HG02623 (cell line): ENCODE measurements around the gene RBPMS2.

Source experiments
- ATAC-seq: cut with Tn5 transposase; IDR thresholded peaks from one replicate; pipeline ENCODE4 v1.9.1; 2021; ENCODE audit warnings: moderate library complexity; ENCODE audit not compliant: unreplicated experiment

RBPMS2 gene

GRCh38 chr15:64791401-64791800 lies 16.0 kb upstream of the RBPMS2 start:
- ATAC-seq = no peak

- ATAC-seq = no peak
These were observed 8.4 kb upstream of the RBPMS2 start for GRCh38 chr15:64783796-64784195.

DNA sequence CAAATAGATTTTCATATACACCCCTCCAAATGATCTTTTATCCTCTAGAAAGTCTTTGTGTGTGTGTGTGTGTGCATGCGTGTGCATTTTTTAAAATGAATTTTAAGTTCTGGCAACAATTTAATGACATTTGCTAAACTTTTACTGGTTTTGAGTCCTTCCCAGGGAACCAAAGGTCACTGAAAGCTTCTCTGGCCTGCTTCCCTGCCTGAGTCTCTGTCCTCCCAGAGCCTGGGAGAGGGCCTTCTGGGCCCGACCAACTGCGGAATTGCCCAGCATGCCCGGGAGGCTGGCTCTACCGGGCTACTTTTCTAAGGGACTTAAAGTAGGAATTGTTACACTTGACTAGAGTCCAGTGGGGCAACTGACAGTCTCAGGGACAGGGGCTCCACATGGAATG lies 7.4 kb upstream of the RBPMS2 start:
- ATAC-seq = no peak

DNA sequence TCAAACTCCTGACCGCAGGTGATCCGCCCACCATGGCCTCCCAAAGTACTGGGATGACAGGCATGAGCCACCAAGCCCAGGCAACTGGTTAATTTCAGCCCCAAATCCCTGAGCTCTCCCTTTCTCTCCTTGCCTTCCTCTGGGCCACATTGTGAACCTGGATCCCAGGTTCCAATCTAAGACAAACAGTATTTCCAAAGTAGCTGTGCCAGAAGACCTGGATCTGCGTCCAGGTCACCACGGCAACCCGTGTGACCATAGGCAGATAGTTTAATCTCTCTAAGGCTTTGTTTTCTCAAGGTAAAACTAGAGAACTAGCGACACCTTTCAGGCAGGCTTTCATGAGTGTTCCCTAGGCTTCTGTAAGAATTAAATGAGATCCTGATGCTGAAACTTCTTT lies 5.9 kb upstream of the RBPMS2 start:
- ATAC-seq = no peak

DNA sequence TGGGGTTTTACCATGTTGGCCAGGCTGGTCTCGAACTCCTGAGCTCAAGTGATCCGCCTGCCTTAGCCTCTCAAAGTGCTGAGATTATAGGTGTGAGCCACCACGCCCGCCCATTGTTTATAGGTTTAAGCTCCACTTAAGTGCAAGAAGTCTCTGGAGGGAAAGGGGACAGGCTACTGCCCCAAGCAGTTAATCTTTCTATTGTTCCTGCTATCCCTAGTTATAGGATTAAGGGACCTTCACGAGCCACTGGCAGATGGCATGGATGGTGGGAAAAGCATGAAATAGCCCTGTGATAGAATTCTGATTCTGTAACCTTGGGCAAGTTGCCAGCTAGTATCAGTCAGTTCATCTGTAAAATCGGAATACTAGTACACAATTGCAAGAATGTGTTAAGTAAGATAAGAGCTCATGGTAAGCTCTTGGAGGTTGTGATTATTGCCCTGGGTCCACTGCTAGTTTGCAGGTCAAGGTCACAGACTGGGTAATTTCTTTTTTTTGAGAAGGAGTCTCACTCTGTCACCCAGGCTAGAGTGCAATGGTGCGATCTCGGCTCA lies 5.3 kb upstream of the RBPMS2 start:
- no peak for ATAC-seq

- no peak for ATAC-seq
These were observed 4.2 kb upstream of the RBPMS2 start for GRCh38 chr15:64779630-64780029.

GRCh38 chr15:64779024-64779423 lies 3.6 kb upstream of the RBPMS2 start:
- ATAC-seq = no peak

GRCh38 chr15:64776402-64776786 lies 1.0 kb upstream of the RBPMS2 start:
- ATAC-seq = no peak

DNA sequence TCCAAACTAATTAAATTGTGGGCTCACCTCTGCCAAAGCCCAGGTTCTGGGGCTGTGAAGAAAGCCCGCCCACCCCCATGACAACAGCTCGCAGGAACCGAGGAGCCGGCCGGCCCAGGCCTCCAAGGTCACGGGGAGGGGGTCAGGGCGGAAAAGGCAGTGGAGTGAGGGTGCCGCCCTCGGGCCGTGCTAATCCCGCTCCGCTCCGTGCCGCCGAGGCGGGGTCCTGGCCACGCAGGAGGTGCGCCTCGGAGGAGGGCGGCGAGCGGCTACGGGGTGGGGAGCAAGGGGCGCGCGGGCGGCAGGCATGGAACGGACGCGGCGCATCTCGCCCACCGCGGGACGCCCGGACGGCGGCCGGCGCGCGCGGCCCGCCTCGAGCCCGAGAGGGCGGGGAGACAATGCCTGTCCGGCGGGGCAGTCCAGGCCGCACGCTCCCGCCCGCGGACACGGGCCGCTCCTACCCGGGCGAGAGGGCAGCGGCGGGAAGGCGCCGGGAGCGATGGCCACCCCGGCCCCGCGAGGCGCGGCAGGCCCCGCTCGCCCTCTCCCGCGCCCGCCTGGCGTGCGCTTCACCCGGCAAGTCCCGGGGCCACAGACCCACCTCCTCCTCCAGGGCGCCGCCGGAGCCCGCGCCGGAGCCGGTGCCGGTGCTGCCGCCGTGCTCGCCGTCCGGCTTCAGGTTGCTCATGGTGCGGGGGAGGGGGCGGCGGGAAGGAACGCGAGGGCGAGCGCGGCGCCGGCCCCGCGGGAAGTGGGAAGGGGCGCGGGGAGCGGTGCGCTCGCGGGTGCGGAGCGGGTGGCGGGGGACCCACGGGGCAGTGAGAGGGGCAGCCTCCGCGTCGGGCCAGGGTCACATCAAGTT lies 528 bp downstream of the RBPMS2 start:
- ATAC-seq = no peak

- ATAC-seq = no peak
These were observed 1.3 kb downstream of the RBPMS2 start for GRCh38 chr15:64774037-64774628.

DNA sequence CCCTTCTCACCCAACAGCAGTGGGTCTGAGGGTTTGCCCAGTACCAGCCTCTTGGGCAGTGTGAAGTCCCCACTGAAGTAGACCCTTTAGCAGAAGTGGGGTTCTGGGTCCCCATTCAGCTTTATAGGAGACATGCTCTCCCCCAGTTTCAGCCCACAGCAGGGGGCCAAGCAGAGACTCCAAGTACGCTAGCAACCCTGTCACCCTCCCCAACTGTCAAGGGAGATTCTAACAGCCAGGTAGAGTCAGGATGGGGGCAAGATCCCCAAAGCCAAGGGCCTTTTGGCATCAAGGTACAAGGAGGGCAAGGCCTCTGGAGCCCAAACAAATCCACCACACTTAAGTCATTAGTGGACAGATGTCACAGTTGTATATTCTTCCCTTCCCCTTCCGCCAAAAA lies 1.8 kb downstream of the RBPMS2 start:
- ATAC-seq = no peak

DNA sequence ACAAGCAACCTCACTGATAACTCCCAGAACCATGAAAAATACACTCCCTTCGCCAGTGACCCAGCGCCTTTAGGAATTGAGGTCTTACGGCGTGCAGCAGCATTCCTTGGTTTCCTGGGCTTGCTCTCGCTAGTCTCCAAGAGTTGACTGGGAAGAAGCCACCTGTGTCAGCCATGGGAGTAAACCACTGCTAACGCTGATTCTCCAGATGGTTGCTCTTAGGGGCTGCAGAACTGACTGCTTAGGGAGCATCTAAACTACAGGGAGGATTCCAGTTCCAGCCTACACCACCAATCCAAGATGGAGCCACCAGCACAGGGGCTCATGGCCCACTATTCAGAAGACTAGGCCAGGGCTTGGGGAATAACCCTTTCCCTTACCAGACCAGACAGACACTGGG lies 2.4 kb downstream of the RBPMS2 start:
- no peak for ATAC-seq

DNA sequence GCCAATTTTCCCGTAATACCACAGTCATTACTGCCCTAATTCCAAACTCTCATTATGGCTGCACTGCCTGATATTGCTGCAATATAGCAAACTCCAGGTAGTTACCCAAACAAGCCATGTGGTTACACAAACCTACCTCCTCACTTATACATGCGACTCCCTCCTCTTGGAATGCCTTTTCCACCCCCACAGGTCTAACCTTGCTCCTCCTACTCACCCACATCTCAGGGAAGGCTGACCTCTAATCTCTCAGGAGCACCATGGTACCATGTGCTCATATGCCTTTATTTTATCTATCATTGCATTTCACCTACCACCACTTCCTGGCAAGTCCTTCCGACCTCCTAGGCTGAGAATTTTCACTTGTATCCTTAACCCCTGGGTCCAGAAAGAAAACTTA lies 2.9 kb downstream of the RBPMS2 start:
- no peak for ATAC-seq

- ATAC-seq = no peak
These were observed 4.8 kb downstream of the RBPMS2 start for GRCh38 chr15:64770626-64771025.

DNA sequence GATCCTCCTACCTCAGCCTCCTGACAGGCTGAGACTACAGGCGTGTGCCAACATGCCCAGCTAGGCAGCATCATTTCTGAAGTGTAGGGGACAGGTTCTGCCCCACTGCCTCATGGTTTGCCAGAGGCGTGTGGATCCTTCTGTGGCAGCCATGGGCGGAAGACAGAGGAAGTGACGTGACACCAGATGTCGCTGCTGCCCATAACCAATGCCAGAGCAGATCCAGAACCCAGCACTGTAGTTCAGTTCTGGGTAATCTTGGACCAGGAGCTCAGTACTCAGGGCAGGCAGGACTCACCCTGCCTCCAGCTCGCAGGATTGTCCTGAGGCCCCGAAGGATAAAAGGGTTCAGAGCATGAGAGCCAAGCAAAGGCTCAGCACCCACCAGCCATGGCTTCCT lies 8.2 kb downstream of the RBPMS2 start:
- ATAC-seq = no peak

- no peak for ATAC-seq
These were observed 9.3 kb downstream of the RBPMS2 start for GRCh38 chr15:64766058-64766457.

DNA sequence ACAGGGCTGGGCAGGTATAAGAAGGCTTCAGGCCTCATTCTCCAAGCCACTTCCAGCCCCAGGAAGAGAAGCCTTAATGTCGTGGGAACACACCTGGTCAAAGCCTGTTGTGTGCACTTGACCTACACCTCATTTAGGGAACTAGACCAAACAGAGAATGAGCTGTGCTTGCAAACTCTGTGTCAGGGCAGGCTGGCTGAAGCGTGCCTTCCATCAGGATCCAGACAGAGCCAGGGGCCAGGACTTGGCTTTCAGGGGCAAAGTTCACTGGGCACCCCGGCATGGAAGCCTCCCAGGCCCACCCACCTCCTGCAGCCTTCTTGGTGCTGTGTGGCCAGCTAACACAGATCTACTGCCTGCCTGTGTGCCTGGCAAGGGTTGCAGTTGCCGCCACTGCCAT lies 11.5 kb downstream of the RBPMS2 start:
- no peak for ATAC-seq

GRCh38 chr15:64763462-64763861 lies 11.9 kb downstream of the RBPMS2 start:
- ATAC-seq = no peak

GRCh38 chr15:64763021-64763420 lies 12.4 kb downstream of the RBPMS2 start:
- no peak for ATAC-seq

DNA sequence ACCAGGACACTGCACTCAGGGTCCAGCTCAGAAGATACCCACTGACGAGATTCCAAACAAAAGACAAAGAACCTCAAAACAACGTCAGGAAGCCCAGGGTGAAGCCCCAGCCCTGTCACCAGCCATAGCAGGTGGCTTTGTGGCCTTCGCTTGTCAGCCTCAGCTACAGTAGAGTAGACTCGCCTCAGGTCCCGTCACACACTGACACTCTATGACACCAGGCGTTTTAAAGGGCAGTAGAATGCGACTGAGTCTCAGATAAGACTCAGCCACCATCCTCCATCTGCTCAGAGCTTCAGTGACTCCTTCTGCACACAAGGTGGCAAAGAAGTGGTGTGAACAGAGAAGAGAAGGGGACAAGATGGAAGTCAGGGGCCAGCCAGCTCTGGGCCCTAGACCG lies 12.8 kb downstream of the RBPMS2 start:
- ATAC-seq = no peak

DNA sequence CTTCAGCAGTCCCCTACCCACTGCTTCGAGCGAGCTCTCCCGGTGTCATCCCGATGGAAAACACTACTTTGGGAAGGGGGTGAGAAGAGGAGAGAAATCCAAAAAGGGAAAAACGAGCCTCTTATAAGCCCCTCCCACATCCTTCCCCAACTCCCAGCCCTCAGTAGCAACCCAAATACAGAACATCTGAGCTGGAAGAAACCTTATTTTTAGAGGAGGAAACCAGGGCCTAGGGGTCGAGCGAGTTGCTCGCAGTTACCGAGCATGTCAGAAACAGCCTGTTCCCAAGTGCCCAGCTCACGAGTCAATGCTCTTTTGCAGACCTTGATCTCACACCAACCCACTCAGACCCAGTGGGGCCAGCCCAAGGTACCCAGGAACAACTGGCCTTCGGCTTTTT lies 14.2 kb downstream of the RBPMS2 start:
- ATAC-seq = no peak

DNA sequence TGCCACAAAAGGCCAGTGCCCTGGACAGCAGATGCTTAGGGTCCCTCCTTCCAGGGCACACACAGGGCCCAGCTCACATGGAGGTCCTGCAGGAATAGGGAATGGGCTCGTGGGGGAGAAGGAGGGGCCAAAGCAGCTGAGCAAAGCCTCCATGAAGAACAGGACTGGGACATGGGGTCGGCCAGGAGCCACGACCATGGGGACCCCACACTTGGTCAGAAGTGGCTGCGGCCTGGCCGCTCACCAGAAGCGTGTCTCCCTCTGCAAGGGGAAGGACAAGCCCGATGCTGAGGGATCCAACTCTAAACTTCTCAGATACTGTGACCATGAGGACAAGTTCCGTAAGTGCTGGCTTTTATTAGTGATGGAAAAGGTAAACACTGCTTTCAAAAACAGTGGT lies 15.3 kb downstream of the RBPMS2 start:
- no peak for ATAC-seq
